Bronchial epithelial cell (primary cell): ENCODE measurements around the gene PGGHG. TPM values are rescaled to one million over a fixed set of nuclear protein-coding genes. Genes with fewer than 3 reads are reported as not detected.
"Not testable (repeated sequence)": the region's sequence is repeated elsewhere in the genome, so short reads cannot be mapped to it uniquely, and the experiment has no call there.

ENCODE experiments used
- DNase-seq: peaks from one replicate; pipeline ENCODE4 v3.0.0-alpha.2; 2010; ENCODE audit warnings: low read depth
- FAIRE-seq: peaks from 2 replicates; lab custom pipeline; 2011; peaks lifted over from hg19 to GRCh38; lab: Jason Lieb, UNC
- H3K27me3 ChIP-seq: 2 replicates; pipeline ENCODE4 v1.5.1; 2011; ENCODE audit warnings: low read length; ENCODE audit not compliant: control insufficient read depth, insufficient read depth
- H3K36me3 ChIP-seq: 2 replicates; pipeline ENCODE4 v1.5.1; 2011; ENCODE audit warnings: low read length; ENCODE audit not compliant: control insufficient read depth, insufficient read depth
- H3K4me3 ChIP-seq: 2 replicates; pipeline ENCODE4 v1.5.1; 2011; ENCODE audit warnings: mild to moderate bottlenecking, low read depth, low read length, control low read depth
- CTCF ChIP-seq: IDR thresholded peaks from 2 replicates; pipeline ENCODE4 v1.5.1; 2011; ENCODE audit warnings: mild to moderate bottlenecking, moderate library complexity, low read length, control low read depth, inconsistent platforms; ENCODE audit not compliant: insufficient read depth, severe bottlenecking
- total RNA-seq: library from RNA; depleted of rRNA; stranded (reverse); fragments of >200 nt; gene quantifications from 2 replicates; pipeline ENCODE4 v1.2.1, GENCODE V29; 2014

Gene PGGHG
- total RNA-seq, 1 donor from 2014 or later, result 3.2 TPM

DNA sequence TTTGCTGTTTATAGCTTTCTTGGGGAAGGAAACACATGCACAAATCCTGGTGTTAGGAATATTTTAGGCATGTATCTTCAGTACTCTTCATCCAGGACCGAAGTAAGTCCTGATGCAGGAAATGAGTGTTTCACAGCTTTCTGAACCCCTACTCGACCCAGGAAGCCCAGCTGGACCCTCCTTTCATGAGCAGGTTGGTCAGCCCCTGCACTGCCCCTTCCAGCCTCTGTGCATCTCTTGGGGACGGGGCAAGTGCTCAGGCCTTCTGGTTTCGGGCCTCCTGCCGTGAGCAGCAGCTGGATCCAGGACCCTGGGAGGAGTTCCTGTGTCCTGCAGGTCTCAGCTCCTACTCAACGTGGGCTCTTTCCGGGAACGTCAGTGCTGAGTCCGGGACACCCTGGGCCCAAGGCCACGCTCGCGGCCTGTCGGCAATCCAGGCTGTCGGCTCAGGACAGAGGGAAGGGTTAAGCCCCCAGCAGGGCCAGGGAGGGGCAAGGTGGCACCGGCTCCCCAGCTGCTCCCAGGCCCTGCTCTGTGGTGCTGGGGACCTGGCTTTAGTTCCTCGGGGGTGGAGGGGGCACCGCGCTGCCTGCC, 21.1 kb downstream of the PGGHG start:
- not testable (repeated sequence) for FAIRE-seq, DNase-seq, H3K36me3 ChIP-seq, H3K27me3 ChIP-seq, H3K4me3 ChIP-seq

DNA sequence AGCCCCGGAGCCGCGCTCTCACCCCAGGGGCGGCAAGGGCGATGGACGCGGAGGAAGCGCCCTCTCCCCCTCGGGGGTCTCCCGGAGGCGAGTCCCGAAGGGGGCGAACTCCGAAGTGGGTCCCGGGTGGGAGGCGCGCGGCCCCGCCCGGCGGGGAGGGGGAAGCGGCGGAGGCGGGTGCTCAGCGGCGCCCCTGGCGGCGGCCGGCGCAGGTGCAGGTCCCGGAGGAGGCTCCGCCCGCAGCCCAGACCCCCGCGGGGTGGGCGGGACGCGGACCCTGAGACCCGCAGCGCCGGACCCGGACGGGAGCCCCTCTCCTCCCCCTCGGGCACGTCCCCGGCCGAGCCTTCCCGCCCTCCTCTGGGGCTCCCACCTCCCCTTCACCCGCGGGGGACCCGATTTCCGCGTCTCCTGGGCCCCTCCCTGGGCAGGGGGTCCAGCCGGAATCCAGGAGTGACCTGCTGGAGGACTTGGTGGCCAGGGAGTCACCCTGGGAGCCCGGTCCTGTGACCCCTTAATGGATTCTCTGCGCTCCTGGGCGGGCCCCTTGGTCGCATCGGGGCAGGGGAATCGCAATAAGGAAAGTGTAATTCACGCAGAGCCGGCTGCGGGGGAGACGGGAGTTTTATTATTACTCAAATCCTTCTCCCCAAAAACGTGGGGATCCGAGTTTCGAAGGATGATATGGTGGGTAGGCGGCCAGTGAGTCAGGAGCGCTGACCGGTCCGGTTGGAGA, 22.3 kb downstream of the PGGHG start:
- H3K27me3 ChIP-seq, DNase-seq, FAIRE-seq, H3K36me3 ChIP-seq: not testable (repeated sequence)
- peak overlapping the region; percentile 13 for H3K4me3 ChIP-seq

GRCh38 chr11:312092-312816, 23.3 kb downstream of the PGGHG start:
- FAIRE-seq (no peak), DNase-seq (no peak)
- Histone ChIP-seq H3K27me3 (peaks cover 2% of the 10 kb centered on the region), H3K4me3 (no peak overlapping the region), H3K36me3 (no peaks in the 10 kb centered on the region)
- no peak for TF ChIP-seq CTCF

DNA sequence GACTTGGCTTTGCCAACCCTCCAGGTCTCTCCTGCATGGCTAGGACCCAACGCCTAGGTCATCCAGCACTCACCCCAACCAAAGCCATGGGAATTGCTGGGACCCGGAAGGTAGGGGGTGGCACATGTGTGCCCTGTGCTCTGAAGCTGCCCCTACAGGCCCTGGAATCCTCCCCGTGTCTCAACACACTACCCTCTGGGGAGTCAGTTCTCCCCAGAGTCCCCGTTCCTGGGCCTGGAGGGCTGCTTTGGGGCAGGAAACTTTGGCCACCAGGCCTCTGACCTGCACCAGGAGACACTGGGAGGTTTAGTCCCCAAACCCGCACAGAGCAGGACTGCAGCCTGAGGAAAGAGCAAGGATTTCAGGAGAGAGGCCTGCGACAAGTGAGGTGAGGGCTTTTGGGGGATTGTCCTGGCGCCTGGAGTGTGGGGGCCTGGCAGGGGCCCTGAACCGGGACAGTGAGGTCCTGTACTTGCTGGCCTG, 24.4 kb downstream of the PGGHG start:
- no peak for TF ChIP-seq CTCF
- no peak overlapping the region for H3K4me3 ChIP-seq
- no peak for DNase-seq
- H3K36me3 ChIP-seq, result no peaks in the 10 kb centered on the region
- peaks cover 2% of the 10 kb centered on the region for H3K27me3 ChIP-seq
- FAIRE-seq, result no peak

- FAIRE-seq, result no peak
- no peaks in the 10 kb centered on the region for H3K36me3 ChIP-seq
- no peak for TF ChIP-seq CTCF
- H3K4me3 ChIP-seq, result peak within 1 kb of the TSS; percentile 27
- DNase-seq, result peak; percentile 70
- H3K27me3 ChIP-seq, result peaks cover 2% of the 10 kb centered on the region
Measured at GRCh38 chr11:313787-314553, 25.0 kb downstream of the PGGHG start, which contains the start of gene IFITM1. Gene IFITM1 (plus strand): TSS chr11:314040. CDS start chr11:314171, 131 bp downstream.

GRCh38 chr11:314554-314875, 25.6 kb downstream of the PGGHG start:
- not testable (repeated sequence) for H3K36me3 ChIP-seq, H3K27me3 ChIP-seq, DNase-seq, FAIRE-seq
- peak overlapping the region; percentile 27 for H3K4me3 ChIP-seq

- H3K4me3 ChIP-seq, result no peak overlapping the region
- FAIRE-seq, result no peak
- TF ChIP-seq CTCF, result no peak
Measured at GRCh38 chr11:315051-315481, 26.1 kb downstream of the PGGHG start.

More at GRCh38 chr11:315051-315481, 26.1 kb downstream of the PGGHG start:
- peaks cover 2% of the 10 kb centered on the region for H3K27me3 ChIP-seq
- H3K36me3 ChIP-seq, result no peaks in the 10 kb centered on the region
- DNase-seq, result no peak
